Measurements from ENCODE around the gene NCOR1.

DNA sequence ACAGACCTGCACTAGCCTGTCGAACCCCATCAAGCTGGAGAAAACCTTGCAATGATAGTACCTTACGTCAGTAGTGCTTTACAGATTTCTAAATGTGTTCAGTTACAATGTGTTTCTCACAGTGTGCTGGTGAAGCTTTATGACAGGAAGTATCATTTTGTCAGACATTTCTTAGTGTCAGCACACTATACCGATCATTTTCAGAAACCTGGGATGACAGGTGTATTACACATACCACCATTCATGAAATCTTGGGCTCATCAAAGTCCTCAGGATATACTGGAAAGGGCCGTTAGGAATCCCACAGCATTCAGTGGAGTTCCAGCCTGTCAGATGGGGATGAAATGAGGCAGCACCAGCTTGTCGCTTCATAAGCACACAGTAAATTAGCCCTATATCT is 188.4 kb downstream of the NCOR1 start:
- TF ChIP-seq, protein P1, sequence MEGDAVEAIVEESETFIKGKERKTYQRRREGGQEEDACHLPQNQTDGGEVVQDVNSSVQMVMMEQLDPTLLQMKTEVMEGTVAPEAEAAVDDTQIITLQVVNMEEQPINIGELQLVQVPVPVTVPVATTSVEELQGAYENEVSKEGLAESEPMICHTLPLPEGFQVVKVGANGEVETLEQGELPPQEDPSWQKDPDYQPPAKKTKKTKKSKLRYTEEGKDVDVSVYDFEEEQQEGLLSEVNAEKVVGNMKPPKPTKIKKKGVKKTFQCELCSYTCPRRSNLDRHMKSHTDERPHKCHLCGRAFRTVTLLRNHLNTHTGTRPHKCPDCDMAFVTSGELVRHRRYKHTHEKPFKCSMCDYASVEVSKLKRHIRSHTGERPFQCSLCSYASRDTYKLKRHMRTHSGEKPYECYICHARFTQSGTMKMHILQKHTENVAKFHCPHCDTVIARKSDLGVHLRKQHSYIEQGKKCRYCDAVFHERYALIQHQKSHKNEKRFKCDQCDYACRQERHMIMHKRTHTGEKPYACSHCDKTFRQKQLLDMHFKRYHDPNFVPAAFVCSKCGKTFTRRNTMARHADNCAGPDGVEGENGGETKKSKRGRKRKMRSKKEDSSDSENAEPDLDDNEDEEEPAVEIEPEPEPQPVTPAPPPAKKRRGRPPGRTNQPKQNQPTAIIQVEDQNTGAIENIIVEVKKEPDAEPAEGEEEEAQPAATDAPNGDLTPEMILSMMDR (IDR thresholded peaks at IDR 0.05; ENCODE audit: low read depth, low read length, poor library complexity, severe bottlenecking), result no peak
- TF ChIP-seq EZH2phosphoT487 (IDR thresholded peaks at IDR 0.05; ENCODE audit: borderline replicate concordance, low read length), result no peak
